HAP-1 (cell line): ENCODE data around the gene SEC11C.

Source experiments
- DNase-seq, 2 experiments: peaks; one replicate each; pipeline ENCODE4 v3.0.0-alpha.2; 2016 to 2020; ENCODE audit warnings: low spot score in 2 of 2
- H3K27me3 ChIP-seq: fragments of 250-450 bp; sonication (Bioruptor Pico); 2 replicates; pipeline ENCODE4 v1.5.1; 2020; ENCODE audit warnings: low read depth, mild to moderate bottlenecking, moderate library complexity
- H3K36me3 ChIP-seq: fragments of 250-450 bp; sonication (Bioruptor Pico); replicated peaks from 2 replicates; pipeline ENCODE4 v1.5.1; 2020; ENCODE audit warnings: mild to moderate bottlenecking
- H3K4me1 ChIP-seq: fragments of 250-450 bp; sonication (Bioruptor Pico); 2 replicates; pipeline ENCODE4 v1.5.1; 2020; ENCODE audit warnings: mild to moderate bottlenecking
- H3K4me3 ChIP-seq: fragments of 250-450 bp; sonication (Bioruptor Pico); 2 replicates; pipeline ENCODE4 v1.5.1; 2020; ENCODE audit warnings: mild to moderate bottlenecking, moderate library complexity
- H3K9me3 ChIP-seq: fragments of 250-450 bp; sonication (Bioruptor Pico); 2 replicates; pipeline ENCODE4 v1.5.1; 2020; ENCODE audit warnings: mild to moderate bottlenecking, moderate library complexity
- in situ Hi-C: fragments of 300-500 bp; cut with MboI; formaldehyde crosslinking; loops from 3 replicates; pipeline ENCODE4 v1.14.3; 2020; ENCODE audit warnings: low sequenced_read_pairs, inconsistent platforms, mixed read lengths

SEC11C gene

DNA sequence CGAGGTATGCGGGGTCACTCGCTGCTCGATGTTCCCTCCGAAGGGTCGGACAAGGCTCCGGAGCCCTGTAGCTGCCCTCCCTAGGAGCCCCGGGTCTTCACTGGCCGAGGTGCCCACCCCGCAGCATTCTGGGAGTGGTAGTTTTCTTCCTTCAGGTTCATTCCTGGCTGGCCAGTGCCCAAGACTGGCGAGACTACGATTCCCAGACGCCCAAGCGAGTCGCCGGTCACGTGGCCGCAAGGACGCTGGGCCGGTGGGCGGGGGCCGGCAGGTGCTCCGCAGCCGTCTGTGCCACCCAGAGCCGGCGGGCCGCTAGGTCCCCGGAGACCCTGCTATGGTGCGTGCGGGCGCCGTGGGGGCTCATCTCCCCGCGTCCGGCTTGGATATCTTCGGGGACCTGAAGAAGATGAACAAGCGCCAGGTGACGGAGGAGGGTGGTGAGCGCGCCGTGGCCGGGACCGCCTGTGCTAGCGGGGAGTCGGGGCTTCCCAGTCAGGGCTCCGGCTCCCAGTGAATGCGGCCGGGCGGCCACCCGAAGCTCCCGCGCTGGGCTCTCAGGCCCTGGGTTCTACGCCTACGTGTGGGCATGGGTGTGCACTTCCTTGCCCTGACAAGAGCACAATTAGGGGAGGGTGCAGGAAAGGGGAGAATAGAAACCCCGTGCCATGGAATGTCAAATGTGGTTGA is at the start of gene SEC11C:
SEC11C (plus strand) TSS at position 270 of the 687 bp plus-strand sequence; CDS start at position 335, 65 bp downstream.
- Histone ChIP-seq H3K4me3 (peak within 1 kb of the TSS; percentile 85), H3K4me1 (peaks cover 3% of the 10 kb centered on the region)
- in situ Hi-C loops = no loop called here

DNA sequence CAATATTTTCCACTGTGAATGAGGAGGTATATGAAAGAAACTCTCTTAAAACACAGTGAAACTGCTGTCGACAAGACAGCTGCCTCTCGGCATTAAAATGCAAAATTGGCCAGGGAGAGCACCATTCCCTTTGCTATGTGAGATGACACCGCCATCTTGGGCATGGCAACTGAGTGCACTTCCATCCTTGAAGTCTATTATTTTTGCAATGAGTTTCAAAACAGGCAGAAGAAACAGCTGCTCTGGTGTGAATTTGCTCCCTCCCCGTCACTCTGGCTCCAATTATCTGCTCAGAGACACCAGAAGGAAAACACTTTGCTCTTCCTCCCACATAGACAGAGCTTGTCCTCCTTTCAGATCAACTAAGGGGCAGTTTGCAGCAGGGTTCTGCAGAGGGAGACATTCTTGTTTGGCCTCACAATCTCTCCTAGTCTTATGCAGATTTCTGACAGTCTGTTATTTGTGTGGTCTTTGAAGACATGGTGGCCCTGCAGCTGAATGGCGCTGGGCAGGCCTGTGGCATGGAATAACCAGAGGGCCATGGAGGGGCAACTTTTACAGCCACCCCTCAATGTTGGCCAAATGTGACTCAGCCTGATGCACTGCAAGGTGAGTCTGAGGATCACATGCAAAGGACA is 48.6 kb upstream of the SEC11C start:
- no peak for DNase-seq
- in situ Hi-C loops = no loop called here
- no peak overlapping the region for H3K4me3 ChIP-seq
- no peaks in the 10 kb centered on the region for H3K4me1 ChIP-seq
- no peaks in the 10 kb centered on the region for H3K36me3 ChIP-seq
- H3K9me3 ChIP-seq = no peaks in the 10 kb centered on the region; the same call in 1 of the 2 replicates
- H3K27me3 ChIP-seq = no peaks in the 10 kb centered on the region

More for the DNA sequence above, at the start of gene SEC11C:
- DNase-seq = peak; percentile 96 to 97
- H3K27me3 ChIP-seq = 0 out of 2 replicates have a peak, but pooled peaks cover 7% of the 10 kb centered on the region
- H3K9me3 ChIP-seq = no peaks in the 10 kb centered on the region
- no peaks in the 10 kb centered on the region for H3K36me3 ChIP-seq

DNA sequence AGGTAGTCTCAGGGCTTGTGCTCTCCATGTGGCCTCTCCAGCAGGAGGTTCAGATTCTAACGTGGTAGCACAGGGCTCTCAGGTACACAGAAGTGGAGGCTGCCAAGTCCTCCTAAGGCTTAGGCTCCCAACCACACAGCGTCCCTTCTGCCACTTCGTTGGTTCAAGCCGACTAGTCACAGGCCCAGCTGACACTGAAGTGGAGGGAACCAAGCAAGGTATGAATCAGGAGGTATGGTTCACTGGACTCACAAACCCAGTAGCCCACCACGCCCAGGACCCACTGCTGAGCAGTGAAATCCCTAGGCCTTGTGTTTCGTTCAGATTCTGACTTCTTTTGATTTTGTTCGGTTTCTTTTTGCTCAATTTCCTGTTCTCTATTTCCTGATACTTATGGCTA is 46.0 kb upstream of the SEC11C start:
- no peaks in the 10 kb centered on the region for H3K9me3 ChIP-seq
- no peak for DNase-seq
- no peak overlapping the region for H3K4me3 ChIP-seq
- H3K4me1 ChIP-seq = no peaks in the 10 kb centered on the region
- in situ Hi-C loops = no loop called here
- no peaks in the 10 kb centered on the region for H3K36me3 ChIP-seq
- H3K27me3 ChIP-seq = no peaks in the 10 kb centered on the region; the same call in 1 of the 2 replicates

DNA sequence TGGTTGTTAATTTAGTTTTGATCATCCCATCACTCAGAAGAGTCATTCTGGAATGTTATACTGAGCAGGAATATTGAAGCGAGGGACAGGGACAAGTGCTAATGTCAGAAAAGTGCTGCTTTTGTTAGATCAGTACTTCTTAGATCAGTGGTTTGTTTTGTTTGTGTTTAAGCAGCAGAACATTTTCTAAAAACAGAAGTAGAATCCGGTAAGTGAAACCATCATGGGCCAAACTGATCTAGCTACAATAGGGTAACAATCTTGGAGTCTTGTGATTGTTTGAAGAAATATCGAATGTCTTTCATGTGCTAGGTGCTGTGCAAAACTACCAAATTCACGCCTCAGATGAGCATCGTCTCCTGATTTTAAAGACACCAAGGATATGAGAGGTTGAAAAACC is 45.1 kb upstream of the SEC11C start:
- Histone ChIP-seq H3K36me3 (no peaks in the 10 kb centered on the region), H3K4me1 (no peaks in the 10 kb centered on the region), H3K27me3 (no peaks in the 10 kb centered on the region; the same call in 1 of the 2 replicates), H3K4me3 (no peak overlapping the region), H3K9me3 (no peaks in the 10 kb centered on the region)
- in situ Hi-C loops = no loop called here
- no peak for DNase-seq

DNA sequence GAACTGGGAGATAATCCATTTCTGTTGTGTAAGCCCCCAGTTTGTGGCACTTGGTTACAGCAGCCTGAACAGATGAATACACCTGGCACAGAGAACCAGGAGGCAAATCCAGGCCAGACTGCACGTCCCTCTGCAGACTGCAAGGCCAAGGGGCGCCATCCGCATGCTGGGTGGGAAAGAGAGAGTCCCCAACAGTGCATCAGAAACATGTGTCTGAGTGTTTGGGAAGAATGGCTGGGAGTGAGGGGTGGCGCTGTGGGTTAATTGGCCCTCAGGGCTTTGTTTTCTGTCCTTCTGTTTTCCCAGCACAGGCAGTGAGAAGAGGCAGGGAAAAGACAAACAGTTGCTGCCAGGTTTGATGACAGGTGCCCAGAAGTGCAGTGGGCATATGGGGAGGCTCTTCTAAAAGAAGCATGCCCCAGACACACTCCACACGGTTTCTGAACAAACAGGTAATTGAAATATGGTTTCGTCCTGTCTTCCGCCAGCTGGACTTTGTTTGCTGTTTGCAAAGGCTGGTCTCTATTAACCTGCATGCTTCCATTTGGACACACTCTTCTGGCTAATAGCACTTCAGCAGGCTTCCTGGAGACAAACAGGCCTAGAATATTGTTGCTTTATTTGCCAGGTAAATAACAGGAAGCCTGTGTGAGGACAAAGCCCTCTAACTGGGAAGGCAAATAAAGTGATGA is 43.4 kb upstream of the SEC11C start:
- Histone ChIP-seq H3K4me1 (no peaks in the 10 kb centered on the region), H3K36me3 (no peaks in the 10 kb centered on the region), H3K27me3 (no peaks in the 10 kb centered on the region; the same call in 1 of the 2 replicates), H3K9me3 (no peaks in the 10 kb centered on the region), H3K4me3 (no peak overlapping the region)
- in situ Hi-C loops = no loop called here
- no peak for DNase-seq

DNA sequence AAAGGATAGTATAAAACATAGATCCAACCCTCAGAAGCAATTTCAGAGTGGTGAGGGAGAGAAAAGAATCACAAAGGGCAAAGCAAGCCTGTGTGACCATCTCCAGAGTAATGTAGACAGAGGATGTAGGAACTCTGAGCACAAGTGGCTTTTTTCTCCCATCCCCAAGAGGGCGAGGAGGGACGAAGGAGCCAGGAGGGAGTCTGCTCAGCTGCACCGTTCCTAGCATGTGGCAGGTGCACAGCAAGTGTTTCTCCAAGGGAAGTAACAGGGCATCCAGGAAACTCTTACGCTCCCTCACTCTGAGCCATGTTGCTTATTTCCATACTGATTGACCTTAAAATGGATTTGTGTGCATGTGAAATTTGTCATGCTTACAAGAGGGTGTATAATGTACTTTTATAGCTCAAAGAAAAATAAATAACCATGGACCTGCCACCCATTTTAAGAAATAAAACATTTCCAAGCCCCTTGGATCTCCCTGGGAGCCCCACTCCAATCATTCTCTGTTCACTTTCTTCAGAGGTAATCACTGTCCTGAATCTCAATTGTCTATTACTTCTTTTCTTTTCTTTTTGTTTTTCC is 37.8 kb upstream of the SEC11C start:
- DNase-seq = no peak
- H3K27me3 ChIP-seq = peaks cover 13% of the 10 kb centered on the region
- no peak overlapping the region for H3K4me3 ChIP-seq
- no peaks in the 10 kb centered on the region for H3K4me1 ChIP-seq
- H3K9me3 ChIP-seq = no peaks in the 10 kb centered on the region
- in situ Hi-C loops = no loop called here
- H3K36me3 ChIP-seq = no peaks in the 10 kb centered on the region

DNA sequence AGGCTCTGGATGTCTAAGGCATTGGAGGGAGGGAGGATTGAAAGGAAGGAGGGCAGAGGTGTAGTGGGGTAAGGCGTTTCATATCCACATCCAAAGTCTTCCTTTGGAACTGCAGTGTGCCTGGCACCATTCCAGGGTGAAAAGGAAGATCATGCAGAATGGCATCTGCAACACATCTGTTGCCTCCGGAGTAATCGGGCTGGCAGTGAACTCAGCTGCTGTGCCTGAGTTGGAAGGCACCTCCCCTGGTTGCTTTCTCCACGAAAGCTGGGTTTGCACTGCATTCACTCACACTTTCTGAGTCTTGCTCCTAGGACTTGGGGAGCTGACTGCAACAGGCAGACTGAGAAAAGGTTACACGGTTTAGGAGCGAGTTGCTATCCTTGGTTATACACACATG is 30.3 kb upstream of the SEC11C start:
- no peak for DNase-seq
- Histone ChIP-seq H3K36me3 (no peaks in the 10 kb centered on the region), H3K9me3 (no peaks in the 10 kb centered on the region), H3K4me1 (no peaks in the 10 kb centered on the region), H3K4me3 (no peak overlapping the region), H3K27me3 (peaks cover 16% of the 10 kb centered on the region)
- in situ Hi-C loops = no loop called here

DNA sequence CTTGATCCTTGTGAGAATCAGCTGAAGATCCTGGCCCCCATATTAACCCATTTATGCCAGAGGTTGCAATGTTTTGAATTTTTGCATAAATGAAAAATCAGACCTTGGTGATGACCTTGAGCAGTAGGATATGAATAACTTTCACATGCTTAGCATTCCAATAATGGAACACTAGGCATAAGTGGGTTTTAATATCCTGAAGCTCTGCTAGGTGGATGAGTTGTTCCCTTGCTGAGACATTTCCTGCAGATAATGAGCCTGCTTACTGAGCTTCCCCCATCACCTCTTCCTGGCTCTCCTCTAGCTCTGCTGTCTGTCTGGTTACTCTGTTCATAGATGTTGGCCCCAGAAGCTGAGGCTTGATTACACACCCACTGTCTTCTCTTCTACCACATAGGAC is 25.5 kb upstream of the SEC11C start:
- Histone ChIP-seq H3K9me3 (no peaks in the 10 kb centered on the region), H3K4me3 (no peak overlapping the region), H3K4me1 (no peaks in the 10 kb centered on the region), H3K36me3 (no peaks in the 10 kb centered on the region), H3K27me3 (peaks cover 2% of the 10 kb centered on the region)
- in situ Hi-C loops = no loop called here
- DNase-seq = no peak

DNA sequence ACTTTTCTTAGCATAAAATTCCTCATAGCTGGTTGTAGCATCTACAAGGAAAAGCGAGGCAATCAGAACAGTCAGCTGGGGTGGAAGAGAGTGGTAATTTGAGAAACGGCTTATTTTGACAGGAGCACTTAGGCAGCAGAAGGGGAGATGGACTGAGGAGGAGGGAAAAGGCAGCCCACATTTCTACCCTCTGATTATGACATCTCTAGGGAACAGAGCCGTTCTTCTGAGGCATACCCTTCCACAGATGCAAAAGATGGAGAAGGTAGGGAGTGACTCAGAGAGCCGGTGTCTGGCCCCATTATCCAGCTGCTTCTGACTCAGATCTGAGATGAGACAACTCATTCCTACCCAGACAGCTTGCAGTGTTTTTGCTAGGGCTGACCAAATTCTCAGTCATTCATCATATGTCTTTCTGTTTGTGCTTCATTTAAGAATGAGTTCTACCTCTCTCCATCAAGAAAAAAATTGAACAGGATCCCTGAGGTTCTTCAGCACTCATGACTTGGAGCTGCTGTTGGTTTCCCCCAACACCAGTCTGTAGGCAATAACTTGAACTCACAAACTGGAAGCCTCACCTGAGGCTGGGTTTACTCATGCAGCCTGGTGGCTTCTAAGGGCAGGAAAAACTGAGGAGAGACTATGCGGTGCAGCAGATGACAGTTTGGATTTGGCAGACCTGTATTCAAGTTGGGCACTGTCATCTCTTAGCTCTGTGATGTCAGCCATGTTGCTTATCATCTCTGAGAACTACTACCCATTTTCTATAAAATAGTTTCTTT is 15.9 kb upstream of the SEC11C start:
- no peaks in the 10 kb centered on the region for H3K36me3 ChIP-seq
- no peaks in the 10 kb centered on the region for H3K4me1 ChIP-seq
- H3K4me3 ChIP-seq = no peak overlapping the region
- no peak for DNase-seq
- in situ Hi-C loops = no loop called here
- peaks cover 20% of the 10 kb centered on the region for H3K27me3 ChIP-seq
- no peaks in the 10 kb centered on the region for H3K9me3 ChIP-seq

DNA sequence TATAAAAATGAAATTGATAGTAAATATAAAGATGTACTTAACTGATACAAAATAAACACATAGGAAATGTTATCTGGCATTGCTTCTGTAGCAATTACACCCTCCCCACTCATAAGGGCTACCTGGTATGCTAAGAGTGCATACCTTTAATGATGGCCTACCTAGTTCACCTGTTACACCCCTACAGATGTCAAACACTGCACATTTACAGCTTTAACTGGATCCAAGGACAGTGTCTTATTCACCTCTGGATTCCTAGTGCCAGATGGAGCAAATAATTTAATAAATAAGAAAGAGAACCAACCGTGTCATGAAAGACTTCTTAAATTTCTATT is 15.3 kb upstream of the SEC11C start:
- no peaks in the 10 kb centered on the region for H3K4me1 ChIP-seq
- in situ Hi-C loops = no loop called here

DNA sequence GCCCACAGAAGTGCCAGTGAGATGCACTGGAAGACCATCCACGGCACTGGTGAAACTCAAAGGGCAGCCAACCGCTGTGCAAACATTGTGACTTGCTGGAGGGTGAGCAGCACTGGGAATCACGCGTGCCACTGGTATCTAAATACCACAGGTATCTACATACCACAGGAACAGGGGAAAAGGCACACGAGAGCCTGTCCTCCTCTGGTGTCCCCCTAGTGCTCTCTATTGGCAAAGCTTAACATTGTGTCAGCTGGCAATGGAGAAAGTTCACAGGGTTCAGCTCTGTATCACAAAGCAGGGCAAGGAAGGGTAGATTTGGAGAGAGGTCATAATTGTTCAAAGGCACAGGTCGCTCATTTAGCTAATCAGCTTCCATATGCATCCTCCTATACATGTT is 12.6 kb upstream of the SEC11C start:
- Histone ChIP-seq H3K27me3 (peaks cover 24% of the 10 kb centered on the region), H3K4me3 (no peak overlapping the region), H3K9me3 (no peaks in the 10 kb centered on the region), H3K36me3 (no peaks in the 10 kb centered on the region), H3K4me1 (no peaks in the 10 kb centered on the region)
- DNase-seq = no peak
- in situ Hi-C loops = no loop called here

More for the DNA sequence above, 15.3 kb upstream of the SEC11C start:
- Histone ChIP-seq H3K27me3 (peaks cover 20% of the 10 kb centered on the region), H3K36me3 (no peaks in the 10 kb centered on the region), H3K4me3 (no peak overlapping the region), H3K9me3 (no peaks in the 10 kb centered on the region)
- DNase-seq = no peak

DNA sequence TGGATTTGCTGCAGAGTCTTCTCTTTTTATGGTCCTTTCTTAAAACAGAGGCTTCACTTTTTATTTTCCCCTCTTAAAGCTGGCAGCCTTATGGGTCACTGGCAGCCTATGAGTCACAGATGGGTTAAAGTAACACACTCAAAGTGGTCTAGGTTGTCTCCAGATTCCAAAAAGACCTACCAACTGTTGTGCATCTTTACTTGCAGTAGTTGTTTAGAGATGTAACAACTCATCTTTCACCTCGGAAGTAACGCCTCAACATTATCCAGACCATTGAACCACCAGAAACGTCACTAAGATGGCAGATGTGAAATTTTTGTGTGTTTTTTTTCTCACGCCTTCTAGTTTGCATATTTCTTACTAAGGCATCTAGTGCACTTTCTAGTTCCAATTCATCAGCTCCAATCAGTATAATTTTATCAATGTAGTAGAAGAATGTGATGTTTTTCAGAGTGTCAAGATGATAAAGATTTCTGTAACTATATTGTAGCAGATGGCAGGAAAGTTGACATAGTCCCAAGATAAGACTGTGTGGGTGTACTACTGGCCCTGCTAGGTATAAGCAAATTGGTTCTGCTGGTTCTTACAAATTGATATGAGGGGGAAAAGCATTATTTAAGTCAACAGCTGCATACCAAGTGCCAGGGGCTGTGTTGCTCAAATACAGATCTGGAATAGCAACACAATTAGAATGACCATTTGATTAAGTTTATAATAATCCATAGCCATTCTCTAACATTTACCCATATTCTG is 9.6 kb upstream of the SEC11C start:
- in situ Hi-C loops = no loop called here
- Histone ChIP-seq H3K4me3 (no peak overlapping the region), H3K36me3 (no peaks in the 10 kb centered on the region), H3K27me3 (peaks cover 18% of the 10 kb centered on the region), H3K9me3 (no peaks in the 10 kb centered on the region), H3K4me1 (no peaks in the 10 kb centered on the region)
- no peak for DNase-seq
